GM04504 (cell line): ENCODE data around the gene JMJD8.
A peak's percentile ranks its signal among the peaks of the same experiment; 100 is the strongest.

Experiments used
- DNase-seq: peaks from one replicate; pipeline ENCODE4 v3.0.0-alpha.2; 2012; ENCODE audit warnings: low read depth

Gene JMJD8

GRCh38 chr16:661184-661821 is 22.8 kb downstream of the JMJD8 start:
- DNase-seq, result no peak

- peak; percentile 55 for DNase-seq
Measured at GRCh38 chr16:660459-661183, 23.5 kb downstream of the JMJD8 start.

- no peak for DNase-seq
Measured at GRCh38 chr16:660132-660458, 24.0 kb downstream of the JMJD8 start.

DNA sequence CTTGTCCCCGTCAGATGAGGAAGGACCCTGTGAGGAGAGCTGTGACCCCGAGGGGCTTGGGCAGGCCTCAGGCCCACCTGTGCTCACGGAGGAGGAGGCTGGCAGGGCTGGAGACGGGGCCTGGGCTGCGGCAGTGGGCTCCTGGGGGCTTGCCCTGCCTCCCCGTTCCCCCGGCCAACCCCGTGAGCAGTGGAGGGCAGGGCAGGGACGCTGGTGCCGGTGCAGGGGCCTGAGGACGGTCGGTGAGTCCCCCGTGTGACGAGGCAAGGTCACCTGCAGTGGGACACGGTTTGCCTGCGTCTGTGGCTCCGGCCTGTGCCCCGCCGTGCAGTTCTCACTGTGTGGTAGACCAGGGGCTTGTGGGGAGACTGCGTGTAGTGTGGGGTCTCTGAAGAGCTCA is 24.5 kb downstream of the JMJD8 start:
- no peak for DNase-seq

GRCh38 chr16:658679-659571 is 25.2 kb downstream of the JMJD8 start:
- DNase-seq, result no peak

DNA sequence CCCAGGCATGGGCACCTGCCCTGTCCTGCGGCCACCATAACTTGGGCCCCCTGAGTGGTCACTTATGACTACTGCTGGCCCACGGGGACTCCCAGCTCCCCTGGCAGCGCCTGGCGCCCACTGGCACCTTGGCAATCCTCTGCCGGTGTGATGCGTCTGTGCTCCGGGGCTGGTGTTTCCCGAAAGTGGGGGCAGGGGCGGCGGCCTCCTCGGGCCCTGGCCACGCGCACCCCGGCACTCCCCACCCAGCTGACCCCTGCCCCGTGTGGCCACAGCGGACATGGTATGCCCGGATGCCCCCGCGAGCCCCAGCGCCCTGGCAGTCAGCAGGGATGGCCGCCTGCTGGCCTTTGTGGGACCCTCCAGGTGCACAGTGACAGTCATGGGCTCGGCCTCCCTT is 26.6 kb downstream of the JMJD8 start:
- DNase-seq, result no peak

DNA sequence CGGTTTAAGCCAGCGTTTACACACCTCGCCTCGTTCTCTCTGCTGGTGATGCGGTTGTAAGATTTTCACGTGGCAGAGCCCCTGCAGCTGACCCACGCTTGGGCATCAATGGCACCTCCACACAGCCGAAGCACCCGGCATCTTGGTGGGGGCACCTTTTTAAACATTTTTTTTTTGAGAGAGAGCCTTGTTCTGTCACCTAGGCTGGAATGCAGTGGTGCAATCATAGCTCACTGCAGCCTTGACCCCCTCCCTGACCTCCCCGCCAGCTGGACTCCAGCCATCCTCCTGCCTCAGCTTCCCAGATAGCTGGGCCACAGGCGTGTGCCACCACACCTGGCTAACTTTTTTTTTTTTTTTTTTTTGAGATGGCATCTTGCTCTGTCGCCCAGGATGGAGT is 30.1 kb downstream of the JMJD8 start:
- no peak for DNase-seq

DNA sequence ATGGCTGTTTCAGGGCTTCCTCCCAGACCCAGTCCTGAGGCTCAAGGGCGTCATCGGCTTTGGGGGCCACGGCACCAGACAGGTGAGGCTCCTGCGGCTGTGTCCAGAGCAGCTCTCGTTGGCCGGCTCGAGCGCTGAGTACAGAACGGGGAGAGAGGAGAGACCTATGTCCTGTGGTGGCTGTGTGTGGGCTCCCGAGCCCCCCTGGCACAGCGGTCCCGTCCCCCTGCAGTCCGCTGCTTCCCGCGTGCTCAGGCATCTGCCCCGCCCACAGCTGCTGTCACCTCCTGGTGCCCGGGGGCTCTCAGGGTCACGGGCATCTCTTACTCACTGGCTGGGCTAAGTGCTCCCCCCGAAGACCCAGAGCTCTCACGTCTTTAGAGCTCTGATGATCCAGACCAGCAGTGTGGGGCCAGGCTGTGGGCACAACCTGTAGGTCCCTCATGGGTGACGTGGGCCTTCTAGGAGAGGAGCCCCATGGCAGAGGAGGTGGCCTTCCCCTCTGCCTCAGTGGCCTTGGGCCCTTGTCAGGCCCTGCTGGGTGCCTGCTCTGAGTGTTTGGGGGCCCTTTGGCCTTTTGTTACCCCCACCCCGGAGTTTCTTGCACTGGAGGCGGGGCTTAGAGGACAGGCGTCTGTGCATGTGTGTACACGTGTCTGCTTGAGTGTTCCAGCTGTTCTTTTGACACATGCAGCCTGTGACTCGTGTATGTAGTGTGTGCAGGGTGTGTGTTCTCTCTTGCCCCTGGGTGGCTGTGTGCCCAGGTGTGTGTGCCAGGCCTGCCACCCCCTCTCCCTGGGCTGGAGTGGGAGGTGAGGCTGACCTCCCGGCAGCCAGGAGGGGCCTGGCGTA is 31.5 kb downstream of the JMJD8 start:
- DNase-seq, result no peak

DNA sequence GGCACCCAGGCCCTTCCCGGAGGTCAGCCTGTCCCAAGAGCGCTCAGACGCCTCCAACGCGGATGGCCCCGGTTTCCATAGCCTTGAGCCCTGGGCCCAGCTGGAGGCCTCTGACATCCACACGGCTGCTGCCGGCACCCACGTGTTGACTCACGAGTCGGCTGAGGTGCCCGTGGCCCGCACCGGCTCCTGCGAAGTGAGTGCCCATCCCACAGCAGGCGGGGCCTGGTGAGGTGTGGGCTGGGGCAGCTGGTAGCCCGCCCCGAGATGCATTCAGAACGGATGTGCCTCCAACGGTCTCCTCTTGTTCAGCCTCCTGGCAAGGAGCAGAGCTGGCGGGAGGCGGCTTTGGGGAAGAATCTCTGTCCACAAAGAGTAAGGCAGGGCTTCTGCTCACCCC is 32.3 kb downstream of the JMJD8 start:
- no peak for DNase-seq

DNA sequence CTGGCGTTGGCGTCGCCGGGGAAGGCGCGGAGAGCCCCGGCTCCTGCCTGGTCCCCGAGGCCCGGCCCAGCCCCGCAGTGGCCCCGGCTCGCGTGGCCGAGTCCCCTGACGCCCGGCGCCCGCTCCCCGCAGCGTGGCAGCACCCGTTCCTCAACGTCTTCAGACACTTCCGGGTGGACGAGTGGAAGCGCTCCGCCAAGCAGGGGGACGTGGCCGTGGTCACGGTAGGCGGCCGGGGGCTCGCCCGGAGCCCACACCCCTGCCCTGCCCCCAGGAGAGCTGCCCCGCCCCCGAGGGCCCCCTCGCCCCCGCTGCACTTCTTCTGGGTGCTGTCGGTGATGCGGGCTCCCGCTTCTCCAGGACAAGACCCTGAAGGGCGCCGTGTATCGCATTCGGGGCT is 34.5 kb downstream of the JMJD8 start:
- DNase-seq, result no peak

DNA sequence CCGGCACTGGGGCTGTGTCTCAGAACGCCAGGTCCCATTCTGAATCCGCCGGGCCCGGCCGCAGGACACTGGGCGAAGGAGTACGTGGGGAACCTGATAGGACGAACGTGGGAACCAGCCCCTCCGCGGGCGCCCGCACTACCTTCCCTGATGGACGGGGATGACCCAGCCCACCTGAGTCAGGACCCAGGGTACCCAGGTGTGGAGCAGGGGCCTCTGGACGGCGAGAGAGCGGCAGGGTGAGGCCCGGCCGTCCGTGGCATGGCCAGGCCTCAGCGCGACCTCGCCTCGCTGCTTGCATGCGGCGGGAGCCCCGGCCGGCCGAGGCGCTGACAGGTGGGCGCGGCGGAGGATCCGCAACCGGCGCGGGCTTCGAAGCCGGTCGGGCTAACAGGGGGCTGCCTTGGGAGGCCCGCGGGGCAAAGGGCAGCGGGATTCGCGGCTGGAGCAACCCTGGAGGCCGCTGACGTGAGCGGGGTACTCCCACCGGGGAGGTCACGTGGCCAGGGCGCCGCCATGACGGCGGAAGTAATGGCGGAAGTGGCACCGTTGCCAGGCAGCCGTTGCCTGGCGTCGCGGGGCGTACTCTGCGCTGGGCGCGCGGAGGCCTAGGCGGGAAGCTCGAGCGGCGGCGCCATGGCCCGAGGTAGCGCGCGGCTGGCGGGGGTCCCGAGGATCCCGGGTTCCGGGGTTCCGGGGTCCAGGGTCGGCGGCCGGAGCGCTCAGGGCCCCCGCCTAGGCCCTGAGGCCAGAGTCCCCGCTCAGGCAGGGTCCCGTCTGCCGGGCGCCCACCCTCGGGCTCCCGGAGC is 35.1 kb downstream of the JMJD8 start, which contains the start of gene WDR90:
Gene WDR90, plus strand, starts transcription at position 585 of the 809 bp plus-strand sequence. Its CDS starts 52 bp downstream, at position 637.
- peak; percentile 77 for DNase-seq

GRCh38 chr16:648071-648780 is 35.9 kb downstream of the JMJD8 start:
- no peak for DNase-seq

GRCh38 chr16:647173-647902 is 36.8 kb downstream of the JMJD8 start:
- no peak for DNase-seq

DNA sequence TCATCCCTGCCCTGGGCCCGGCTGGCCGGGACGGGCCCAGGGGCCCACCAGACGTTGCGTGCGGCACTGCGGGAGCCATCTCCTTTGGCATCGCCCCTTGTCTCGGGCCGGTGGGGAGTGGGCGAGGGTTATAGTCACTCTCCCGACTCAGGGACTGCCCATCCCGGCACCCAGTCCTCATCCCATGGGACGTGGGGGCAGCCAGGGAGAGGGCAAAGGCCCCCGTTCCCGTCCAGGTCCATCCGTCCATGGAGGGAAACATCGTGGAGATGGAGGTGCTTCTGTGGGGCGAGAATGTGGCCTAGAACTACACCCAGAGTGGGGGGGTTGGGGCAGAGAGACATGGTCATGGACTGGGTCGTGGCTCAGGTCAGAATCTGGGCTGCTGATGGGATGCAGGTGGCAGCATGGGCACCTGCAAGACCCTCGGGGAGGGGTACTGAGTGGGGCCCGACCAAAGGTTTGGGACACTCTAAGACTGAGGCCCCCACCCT is 37.4 kb downstream of the JMJD8 start:
- no peak for DNase-seq

DNA sequence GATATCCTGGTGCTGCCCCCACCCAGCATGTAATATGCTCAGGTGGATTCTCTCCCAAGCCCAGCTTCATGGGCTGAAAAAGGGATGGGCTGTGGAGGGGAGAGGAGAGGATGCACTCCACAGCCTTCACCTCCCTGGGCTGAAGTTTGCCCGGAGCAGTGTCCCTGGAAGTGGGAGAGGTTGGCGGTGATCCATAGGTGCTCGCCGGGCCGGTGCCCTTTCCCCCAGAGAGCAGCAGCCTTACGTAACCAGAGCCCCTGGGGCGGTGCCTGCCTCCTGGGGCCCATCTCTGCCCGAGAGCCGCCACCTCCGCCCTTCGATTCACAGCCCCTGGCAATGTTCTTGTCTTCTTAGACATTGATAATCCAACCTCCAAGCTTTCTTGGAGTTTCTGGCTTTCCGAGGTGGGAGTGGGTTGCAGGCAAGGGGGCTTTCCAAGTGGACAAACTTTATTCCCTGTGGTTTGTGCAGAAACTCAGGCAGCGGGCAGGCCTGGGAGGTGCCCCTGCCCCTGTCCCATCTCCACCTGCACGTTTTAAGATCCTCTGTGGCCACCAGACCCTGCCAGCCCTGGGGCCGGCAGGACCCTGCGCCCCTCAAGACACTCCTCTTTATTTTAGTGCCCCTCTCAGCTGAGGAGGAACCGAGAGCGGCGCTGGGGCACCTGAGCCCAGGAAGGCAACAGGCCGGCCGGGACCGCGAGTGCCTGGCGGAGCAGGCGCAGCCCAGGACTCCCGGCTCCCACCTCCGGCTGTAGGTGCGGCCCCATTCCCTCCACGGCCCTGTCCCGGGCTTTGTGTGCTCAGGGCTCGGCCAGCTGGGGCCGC is 38.1 kb downstream of the JMJD8 start:
- no peak for DNase-seq

- no peak for DNase-seq
Measured at GRCh38 chr16:644556-644955, 39.6 kb downstream of the JMJD8 start.

GRCh38 chr16:643050-643368 is 41.1 kb downstream of the JMJD8 start:
- DNase-seq, result no peak

GRCh38 chr16:642189-643049 is 41.7 kb downstream of the JMJD8 start:
- no peak for DNase-seq
